Mesendoderm (in vitro differentiated cells): ENCODE measurements around the gene LACRT.

Experiments used
- DNase-seq: peaks from one replicate; pipeline ENCODE4 v3.0.0; 2013
- H2AK5ac ChIP-seq: 2 replicates; pipeline ENCODE4 v1.6.1; 2013; ENCODE audit warnings: low read length, inconsistent platforms
- H2BK120ac ChIP-seq: 2 replicates; pipeline ENCODE4 v1.6.1; 2013; ENCODE audit warnings: low read depth, mild to moderate bottlenecking, low read length, moderate library complexity, mixed read lengths
- H2BK15ac ChIP-seq: replicated peaks from 2 replicates; pipeline ENCODE4 v1.6.1; 2013; ENCODE audit warnings: low read depth, mild to moderate bottlenecking, moderate library complexity
- H2BK5ac ChIP-seq: 2 replicates; pipeline ENCODE4 v1.6.1; 2013; ENCODE audit warnings: low read length, inconsistent platforms
- H3K18ac ChIP-seq: 2 replicates; pipeline ENCODE4 v1.6.1; 2013; ENCODE audit warnings: mild to moderate bottlenecking, low read length, mixed read lengths
- H3K23ac ChIP-seq: one replicate; pipeline ENCODE4 v1.6.1; 2013; ENCODE audit warnings: low read length
- H3K27ac ChIP-seq: 2 replicates; pipeline ENCODE4 v1.5.1; 2013; ENCODE audit warnings: low read depth, mild to moderate bottlenecking, inconsistent platforms, low read length, moderate library complexity
- H3K27me3 ChIP-seq: 2 replicates; pipeline ENCODE4 v1.6.1; 2013; ENCODE audit warnings: low read length, control low read depth, mild to moderate bottlenecking, inconsistent platforms; ENCODE audit not compliant: insufficient read depth, poor library complexity
- H3K36me3 ChIP-seq: 2 replicates; pipeline ENCODE4 v1.6.1; 2013; ENCODE audit warnings: low read length, inconsistent platforms; ENCODE audit not compliant: control insufficient read depth, insufficient read depth
- H3K4ac ChIP-seq: one replicate; pipeline ENCODE4 v1.6.1; 2013; ENCODE audit warnings: low read depth, mild to moderate bottlenecking, low read length, moderate library complexity
- H3K4me1 ChIP-seq: 2 replicates; pipeline ENCODE4 v1.6.1; 2013; ENCODE audit warnings: low read depth, low read length, inconsistent platforms; ENCODE audit not compliant: control insufficient read depth
- H3K4me2 ChIP-seq: 2 replicates; pipeline ENCODE4 v1.6.1; 2013; ENCODE audit warnings: low read length
- H3K4me3 ChIP-seq: 2 replicates; pipeline ENCODE4 v1.5.1; 2013; ENCODE audit warnings: mild to moderate bottlenecking, low read length
- H3K56ac ChIP-seq: one replicate; pipeline ENCODE4 v1.6.1; 2013; ENCODE audit warnings: low read length
- H3K79me1 ChIP-seq: 2 replicates; pipeline ENCODE4 v1.6.1; 2013; ENCODE audit warnings: low read length, inconsistent platforms
- H3K79me2 ChIP-seq: 2 replicates; pipeline ENCODE4 v1.6.1; 2013; ENCODE audit warnings: mild to moderate bottlenecking, low read length; ENCODE audit not compliant: control insufficient read depth, insufficient read depth
- H3K9ac ChIP-seq: 2 replicates; pipeline ENCODE4 v1.6.1; 2013; ENCODE audit warnings: low read length, inconsistent platforms
- H4K5ac ChIP-seq: one replicate; pipeline ENCODE4 v1.6.1; 2013; ENCODE audit warnings: low read length
- H4K8ac ChIP-seq: one replicate; pipeline ENCODE4 v1.6.1; 2013; ENCODE audit warnings: low read depth, mild to moderate bottlenecking, control low read depth, low read length, moderate library complexity
- WGBS: extraction: QIAGEN DNeasy Blood & Tissue Kit; methylation state at CpG from one replicate; pipeline ENCODE4 v1.1.7; 2013; ENCODE audit warnings: low lambda C conversion rate, missing lambda C conversion rate; ENCODE audit not compliant: insufficient coverage; ENCODE audit errors: extremely low coverage; 5-methylcytosine and 5-hydroxymethylcytosine counted together

The LACRT gene

DNA sequence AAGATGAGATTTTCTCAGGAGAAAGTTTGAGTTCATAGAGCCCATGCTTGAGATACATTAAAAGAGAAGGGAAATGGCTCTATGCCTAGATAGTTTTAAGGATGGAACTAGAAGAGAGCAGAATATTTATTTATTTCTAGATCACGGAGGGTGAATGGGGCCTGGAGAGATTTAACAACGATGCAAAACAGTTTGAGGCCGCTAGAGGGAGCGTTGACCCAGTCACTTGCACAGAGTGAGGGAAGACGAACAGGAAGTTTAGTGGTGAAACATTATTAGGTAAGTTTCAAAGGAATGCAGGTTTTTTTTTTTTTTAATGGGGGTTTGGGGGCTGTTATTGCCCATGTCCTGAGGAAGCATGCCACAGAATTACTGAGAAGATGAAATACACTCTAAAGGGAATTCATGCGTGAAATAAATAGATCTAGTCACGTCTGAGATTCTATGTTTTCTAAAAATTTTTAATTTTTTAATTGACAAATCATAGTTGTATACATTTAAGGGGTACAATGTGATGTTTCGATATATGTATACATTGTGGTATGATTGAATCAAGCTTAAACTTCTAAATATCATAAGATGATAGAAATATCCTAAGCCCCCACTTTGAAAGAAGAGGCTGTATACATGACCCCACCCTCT lies 31.4 kb downstream of the LACRT start:
- Histone ChIP-seq H3K4ac (no peak overlapping the region), H2BK15ac (no peak overlapping the region), H2BK5ac (no peak overlapping the region), H2BK120ac (no peak overlapping the region), H2AK5ac (no peak overlapping the region), H3K4me1 (no peaks in the 10 kb centered on the region), H3K27ac (no peak overlapping the region), H3K36me3 (no peaks in the 10 kb centered on the region), H3K4me2 (no peak overlapping the region), H4K5ac (no peak overlapping the region), H4K8ac (no peak overlapping the region), H3K79me1 (no peaks in the 10 kb centered on the region), H3K56ac (no peak overlapping the region), H3K4me3 (no peak overlapping the region), H3K23ac (no peak overlapping the region), H3K18ac (no peak overlapping the region), H3K79me2 (no peaks in the 10 kb centered on the region), H3K9ac (no peak overlapping the region), H3K27me3 (no peaks in the 10 kb centered on the region)
- peak; percentile 84 for DNase-seq
- no CpG with 5 or more reads among the region's 8 CpGs for WGBS

DNA sequence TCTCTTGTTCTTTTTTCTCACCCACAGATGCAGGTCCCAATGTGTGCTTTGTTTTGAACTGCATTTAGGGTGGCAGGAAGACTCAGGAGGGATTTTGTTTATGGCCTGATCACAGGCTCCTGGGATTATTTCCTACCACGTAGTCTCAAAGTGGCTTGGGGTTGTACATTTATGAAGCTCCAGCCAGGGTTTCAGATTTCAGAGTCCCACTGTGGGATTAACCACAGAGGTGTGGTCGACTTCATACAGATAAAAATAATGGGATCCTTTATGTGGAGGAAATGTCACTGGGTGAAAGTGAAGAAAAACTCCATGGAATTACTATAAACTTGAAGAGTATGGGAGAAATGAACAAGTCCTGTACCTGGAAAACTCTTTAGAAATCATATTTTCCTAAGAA lies 32.0 kb downstream of the LACRT start:
- no peak for DNase-seq
- H3K27me3 ChIP-seq: no peaks in the 10 kb centered on the region
- no peak overlapping the region for H4K5ac ChIP-seq
- H2BK120ac ChIP-seq: no peak overlapping the region
- H3K36me3 ChIP-seq: no peaks in the 10 kb centered on the region
- H3K79me1 ChIP-seq: no peaks in the 10 kb centered on the region
- H2BK15ac ChIP-seq: no peak overlapping the region
- no peak overlapping the region for H4K8ac ChIP-seq
- no peak overlapping the region for H2BK5ac ChIP-seq
- no peak overlapping the region for H3K23ac ChIP-seq
- H3K4ac ChIP-seq: no peak overlapping the region
- H3K4me2 ChIP-seq: no peak overlapping the region
- H3K4me3 ChIP-seq: no peak overlapping the region
- no peaks in the 10 kb centered on the region for H3K4me1 ChIP-seq
- H3K9ac ChIP-seq: no peak overlapping the region
- no peak overlapping the region for H3K27ac ChIP-seq
- no CpG with 5 or more reads among the region's 2 CpGs for WGBS
- no peak overlapping the region for H3K18ac ChIP-seq
- no peaks in the 10 kb centered on the region for H3K79me2 ChIP-seq
- H3K56ac ChIP-seq: no peak overlapping the region
- H2AK5ac ChIP-seq: no peak overlapping the region

DNA sequence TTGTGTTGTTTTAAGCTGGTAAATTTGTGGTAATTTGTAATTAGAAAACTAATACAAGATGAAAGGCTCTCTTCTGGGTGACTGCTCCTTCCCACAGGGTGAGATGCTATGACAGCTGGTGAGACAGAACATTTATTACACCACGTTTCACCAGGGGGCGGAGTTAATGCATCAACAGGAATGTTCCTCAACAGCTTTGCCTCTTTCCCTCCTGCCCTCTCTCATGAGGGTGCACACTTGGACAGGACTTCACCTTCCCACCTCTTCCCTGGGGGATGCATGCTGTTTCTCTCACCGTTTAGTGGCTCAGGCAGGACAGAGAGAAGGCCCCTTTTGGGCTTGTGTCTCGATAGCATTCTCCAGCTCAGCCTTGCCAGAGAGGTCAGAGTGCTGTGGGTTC lies 32.9 kb downstream of the LACRT start:
- Histone ChIP-seq H3K4ac (no peak overlapping the region), H3K18ac (no peak overlapping the region), H3K56ac (no peak overlapping the region), H3K36me3 (no peaks in the 10 kb centered on the region), H3K27ac (no peak overlapping the region), H3K27me3 (no peaks in the 10 kb centered on the region), H3K4me3 (no peak overlapping the region), H2BK5ac (no peak overlapping the region), H3K9ac (no peak overlapping the region), H4K8ac (no peak overlapping the region), H3K4me2 (no peak overlapping the region), H4K5ac (no peak overlapping the region), H2BK120ac (no peak overlapping the region), H2BK15ac (no peak overlapping the region), H3K79me1 (no peaks in the 10 kb centered on the region), H3K4me1 (no peaks in the 10 kb centered on the region), H3K79me2 (no peaks in the 10 kb centered on the region), H3K23ac (no peak overlapping the region), H2AK5ac (no peak overlapping the region)
- no CpG with 5 or more reads among the region's 4 CpGs for WGBS
- DNase-seq: no peak

DNA sequence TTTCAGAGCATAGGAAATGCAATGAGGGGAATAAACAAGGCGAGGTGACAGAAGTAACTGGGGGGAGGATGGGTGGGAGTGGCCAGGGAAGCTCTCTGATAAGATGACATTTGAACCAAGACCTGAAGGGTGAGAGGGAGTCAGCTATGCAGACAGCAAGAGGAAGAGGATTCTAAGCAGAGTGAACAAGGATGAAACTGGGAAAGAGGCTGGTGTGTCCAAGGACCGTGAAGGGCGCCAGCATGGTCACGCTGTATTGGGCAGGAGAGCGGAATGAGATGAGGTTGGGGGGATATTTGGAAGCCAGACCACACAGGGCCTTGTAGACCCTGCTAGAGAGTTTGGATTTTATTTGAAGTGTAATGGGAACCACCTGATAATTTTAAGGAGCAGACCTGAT lies 35.7 kb downstream of the LACRT start:
- Histone ChIP-seq H3K4me2 (no peak overlapping the region), H3K18ac (no peak overlapping the region), H3K4me3 (no peak overlapping the region), H2BK120ac (no peak overlapping the region), H2AK5ac (no peak overlapping the region), H3K27me3 (no peaks in the 10 kb centered on the region), H3K79me2 (no peaks in the 10 kb centered on the region), H3K56ac (no peak overlapping the region), H2BK15ac (no peak overlapping the region), H4K8ac (no peak overlapping the region), H3K36me3 (no peaks in the 10 kb centered on the region), H3K4ac (no peak overlapping the region), H3K4me1 (no peaks in the 10 kb centered on the region), H3K27ac (no peak overlapping the region), H2BK5ac (no peak overlapping the region), H4K5ac (no peak overlapping the region), H3K23ac (no peak overlapping the region), H3K79me1 (no peaks in the 10 kb centered on the region), H3K9ac (no peak overlapping the region)
- no peak for DNase-seq
- WGBS: no CpG with 5 or more reads among the region's 5 CpGs

DNA sequence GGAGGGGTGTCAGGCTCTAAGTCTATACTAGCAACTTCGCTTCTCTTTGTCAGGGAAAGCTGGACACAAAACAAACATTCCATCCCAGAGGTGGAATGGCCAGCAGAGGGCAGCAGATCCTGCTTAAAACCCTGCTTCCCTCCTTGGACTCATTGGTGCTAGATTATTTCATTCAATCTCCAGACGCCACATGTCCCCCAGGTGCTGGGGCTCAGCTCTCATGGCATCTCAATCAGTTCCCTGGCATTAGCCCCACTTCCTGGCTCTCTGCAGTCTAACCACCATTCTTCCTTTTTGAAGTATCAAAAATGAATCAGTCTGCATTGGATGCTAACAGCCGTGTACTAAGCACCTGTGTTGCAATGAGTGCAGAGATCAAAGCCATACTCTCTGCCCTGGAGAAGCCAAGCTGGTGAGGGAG lies 38.2 kb downstream of the LACRT start:
- no peaks in the 10 kb centered on the region for H3K27me3 ChIP-seq
- no peaks in the 10 kb centered on the region for H3K79me1 ChIP-seq
- H3K4me1 ChIP-seq: no peaks in the 10 kb centered on the region
- H3K23ac ChIP-seq: no peak overlapping the region
- DNase-seq: peak; percentile 80
- no peak overlapping the region for H2BK15ac ChIP-seq
- H3K18ac ChIP-seq: no peak overlapping the region
- H3K56ac ChIP-seq: no peak overlapping the region
- no peak overlapping the region for H3K27ac ChIP-seq
- no CpG with 5 or more reads among the region's 3 CpGs for WGBS
- H3K4ac ChIP-seq: no peak overlapping the region
- H3K4me2 ChIP-seq: no peak overlapping the region
- no peak overlapping the region for H3K9ac ChIP-seq
- H4K5ac ChIP-seq: no peak overlapping the region
- no peaks in the 10 kb centered on the region for H3K79me2 ChIP-seq
- no peak overlapping the region for H2BK5ac ChIP-seq
- H4K8ac ChIP-seq: no peak overlapping the region
- no peak overlapping the region for H2AK5ac ChIP-seq
- no peak overlapping the region for H2BK120ac ChIP-seq
- H3K36me3 ChIP-seq: no peaks in the 10 kb centered on the region
- no peak overlapping the region for H3K4me3 ChIP-seq

DNA sequence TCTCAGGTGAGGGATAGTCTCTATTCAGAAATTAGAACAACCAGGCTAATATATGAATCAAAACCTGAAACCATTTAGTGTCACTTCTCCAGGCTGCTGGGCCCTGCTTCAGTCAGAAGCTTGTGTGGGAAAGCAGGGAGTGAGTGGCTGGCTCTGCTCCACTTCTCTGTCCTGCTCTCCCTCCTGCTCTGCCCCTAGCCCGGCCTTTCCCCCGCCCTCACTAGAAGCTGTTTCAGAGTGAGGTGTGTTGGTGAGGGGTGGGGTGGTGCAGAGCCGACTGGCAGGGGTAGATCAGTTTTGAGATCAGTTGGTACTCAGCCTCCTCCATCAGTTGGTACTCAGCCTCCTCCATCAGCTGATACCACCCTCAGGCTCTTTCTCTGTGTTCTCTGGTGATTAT lies 39.2 kb downstream of the LACRT start:
- no CpG with 5 or more reads among the region's 3 CpGs for whole genome bisulfite sequencing
- no peaks in the 10 kb centered on the region for H3K79me1 ChIP-seq
- no peak overlapping the region for H3K9ac ChIP-seq
- no peak overlapping the region for H2BK5ac ChIP-seq
- no peak overlapping the region for H2BK15ac ChIP-seq
- H3K36me3 ChIP-seq: no peaks in the 10 kb centered on the region
- H3K27ac ChIP-seq: no peak overlapping the region
- H2AK5ac ChIP-seq: no peak overlapping the region
- no peaks in the 10 kb centered on the region for H3K27me3 ChIP-seq
- H3K4me1 ChIP-seq: no peaks in the 10 kb centered on the region
- no peak overlapping the region for H3K56ac ChIP-seq
- H4K8ac ChIP-seq: no peak overlapping the region
- H3K23ac ChIP-seq: no peak overlapping the region
- H3K4ac ChIP-seq: no peak overlapping the region
- DNase-seq: no peak
- no peaks in the 10 kb centered on the region for H3K79me2 ChIP-seq
- no peak overlapping the region for H4K5ac ChIP-seq
- no peak overlapping the region for H3K4me3 ChIP-seq
- no peak overlapping the region for H2BK120ac ChIP-seq
- H3K18ac ChIP-seq: no peak overlapping the region
- H3K4me2 ChIP-seq: no peak overlapping the region
